Measurements from ENCODE around the gene DUS1L.

DUS1L gene

DNA sequence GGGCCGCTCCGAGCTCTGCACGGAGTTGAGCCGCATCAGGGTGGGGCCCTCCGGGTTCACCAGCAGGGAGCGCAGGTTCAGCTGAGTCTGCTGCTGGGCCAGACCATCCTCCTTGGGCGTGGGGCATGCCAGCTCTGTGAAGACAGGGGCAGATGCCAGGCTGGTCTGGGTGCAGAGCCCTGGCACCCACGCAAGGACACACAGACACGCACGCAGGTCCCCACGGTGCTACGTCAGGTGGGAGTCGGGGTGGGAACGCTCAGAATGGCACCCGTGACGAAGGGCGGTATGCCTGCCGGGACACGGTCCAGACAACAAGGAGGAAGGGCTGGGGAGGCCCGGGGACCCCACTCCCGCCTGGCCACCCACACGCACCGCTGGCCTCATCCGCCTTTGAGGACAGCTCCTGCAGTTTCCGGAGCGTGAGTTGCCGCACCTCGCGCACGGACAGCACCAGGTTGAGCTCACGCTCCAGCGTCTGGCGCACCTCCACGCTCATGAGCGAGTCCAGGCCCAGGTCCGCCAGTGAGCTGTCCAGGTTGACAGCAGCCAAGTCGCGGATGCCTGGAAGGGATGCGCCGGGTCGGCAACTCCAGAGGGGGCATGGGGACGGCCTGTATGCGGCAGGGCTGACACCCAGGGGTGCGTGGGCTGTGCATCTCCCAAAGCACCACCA, 15.3 kb upstream of the DUS1L start:
- H3K4me1 ChIP-seq (ENCODE audit: control insufficient read depth, insufficient read depth, low read length) = no peaks in the 10 kb centered on the region
- no peaks in the 10 kb centered on the region for H3K9me3 ChIP-seq (ENCODE audit: control insufficient read depth, low read length)
- no peak overlapping the region for H3K4me3 ChIP-seq (ENCODE audit: insufficient read depth, low read depth, low read length)
- peaks cover 46% of the 10 kb centered on the region for H3K36me3 ChIP-seq (ENCODE audit: control insufficient read depth, insufficient read depth, low read length)
- no peaks in the 10 kb centered on the region for H3K27me3 ChIP-seq (ENCODE audit: control insufficient read depth, insufficient read depth, low read length, poor library complexity, severe bottlenecking)
- WGBS, 2 experiments = 96 to 97% methylated on average over 44 of the region's 44 CpGs
- H3K27ac ChIP-seq (ENCODE audit: insufficient read depth, low read depth, low read length, poor library complexity, severe bottlenecking) = no peak overlapping the region

DNA sequence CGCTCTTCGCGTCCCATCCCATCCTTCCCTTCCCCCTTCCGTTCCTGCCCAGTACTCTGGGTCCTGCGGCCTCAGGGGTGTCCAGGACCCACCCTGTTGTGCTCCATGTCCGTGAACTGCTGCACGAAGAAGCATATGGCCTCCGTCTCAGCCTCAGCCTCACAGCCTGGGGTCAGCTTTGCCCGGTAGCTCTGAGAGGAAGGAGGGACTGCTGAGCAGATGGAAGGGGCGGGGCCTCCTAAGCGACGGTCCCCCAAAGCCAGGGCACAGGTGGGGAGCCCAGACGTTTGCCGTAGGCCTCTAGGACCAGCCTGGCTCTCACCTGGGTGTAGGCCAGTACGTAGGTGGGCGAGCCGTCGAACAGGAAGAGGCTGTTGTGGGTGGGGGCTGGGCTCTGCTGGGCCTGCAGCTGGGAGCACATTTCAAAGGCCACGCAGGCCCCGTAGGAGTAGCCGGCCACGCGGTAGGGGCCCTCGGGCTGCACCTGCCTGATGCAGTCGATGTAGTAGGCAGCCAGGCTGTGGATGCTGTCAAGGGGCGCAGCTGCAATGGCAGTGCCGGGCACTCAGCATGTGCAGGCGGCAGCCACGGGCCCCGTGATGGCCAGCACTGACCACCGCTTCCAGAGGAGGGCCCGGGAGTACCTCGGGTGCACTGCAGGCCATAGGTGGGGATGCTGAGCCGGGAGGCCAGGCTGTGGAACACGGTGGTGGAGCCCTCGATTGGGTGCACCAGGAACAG, 14.6 kb upstream of the DUS1L start:
- Histone ChIP-seq H3K4me1 (ENCODE audit: control insufficient read depth, insufficient read depth, low read length) (no peaks in the 10 kb centered on the region), H3K4me3 (ENCODE audit: insufficient read depth, low read depth, low read length) (no peak overlapping the region), H3K9me3 (ENCODE audit: control insufficient read depth, low read length) (no peaks in the 10 kb centered on the region), H3K36me3 (ENCODE audit: control insufficient read depth, insufficient read depth, low read length) (peaks cover 43% of the 10 kb centered on the region), H3K27me3 (ENCODE audit: control insufficient read depth, insufficient read depth, low read length, poor library complexity, severe bottlenecking) (no peaks in the 10 kb centered on the region), H3K27ac (ENCODE audit: insufficient read depth, low read depth, low read length, poor library complexity, severe bottlenecking) (no peak overlapping the region)
- WGBS, 2 experiments = 96% methylated on average over 36 of the region's 36 CpGs

DNA sequence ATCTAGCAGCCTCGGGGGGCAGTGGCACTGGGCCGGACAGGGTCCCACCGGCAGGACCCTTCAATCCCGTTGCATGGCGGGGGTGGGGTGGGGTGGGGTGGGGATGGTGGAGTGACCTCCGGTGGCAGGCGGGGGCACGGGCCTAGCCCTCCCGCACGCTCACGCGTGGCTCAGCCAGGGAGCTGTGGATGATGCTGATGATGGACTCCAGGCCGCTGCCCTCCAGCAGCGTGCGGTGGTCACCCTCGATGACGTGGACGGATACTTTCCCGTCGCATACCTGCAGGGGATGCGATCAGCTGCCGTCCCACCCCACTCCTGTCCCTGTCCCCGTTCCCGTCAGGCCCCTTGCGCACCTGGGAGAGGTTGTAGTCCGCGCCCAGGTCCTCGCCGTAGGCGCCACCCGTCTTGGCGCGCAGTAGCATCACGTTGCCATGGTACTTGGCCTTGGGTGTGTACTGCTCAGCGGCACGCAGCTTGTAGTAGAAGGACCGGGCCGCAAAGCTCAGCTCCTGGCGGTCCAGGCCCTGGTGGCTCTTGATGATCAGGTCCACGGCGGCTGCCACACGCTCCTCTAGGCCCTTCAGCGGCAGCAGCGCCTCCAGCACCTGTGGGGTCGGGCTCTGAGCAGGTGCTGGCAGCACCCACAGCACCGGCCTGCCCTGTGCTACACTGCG, 13.5 kb upstream of the DUS1L start:
- Histone ChIP-seq H3K4me3 (ENCODE audit: insufficient read depth, low read depth, low read length) (no peak overlapping the region), H3K4me1 (ENCODE audit: control insufficient read depth, insufficient read depth, low read length) (no peaks in the 10 kb centered on the region), H3K36me3 (ENCODE audit: control insufficient read depth, insufficient read depth, low read length) (peaks cover 32% of the 10 kb centered on the region), H3K27me3 (ENCODE audit: control insufficient read depth, insufficient read depth, low read length, poor library complexity, severe bottlenecking) (no peaks in the 10 kb centered on the region), H3K9me3 (ENCODE audit: control insufficient read depth, low read length) (no peaks in the 10 kb centered on the region), H3K27ac (ENCODE audit: insufficient read depth, low read depth, low read length, poor library complexity, severe bottlenecking) (no peak overlapping the region)
- WGBS, 2 experiments = 95 to 96% methylated on average over 47 of the region's 47 CpGs

DNA sequence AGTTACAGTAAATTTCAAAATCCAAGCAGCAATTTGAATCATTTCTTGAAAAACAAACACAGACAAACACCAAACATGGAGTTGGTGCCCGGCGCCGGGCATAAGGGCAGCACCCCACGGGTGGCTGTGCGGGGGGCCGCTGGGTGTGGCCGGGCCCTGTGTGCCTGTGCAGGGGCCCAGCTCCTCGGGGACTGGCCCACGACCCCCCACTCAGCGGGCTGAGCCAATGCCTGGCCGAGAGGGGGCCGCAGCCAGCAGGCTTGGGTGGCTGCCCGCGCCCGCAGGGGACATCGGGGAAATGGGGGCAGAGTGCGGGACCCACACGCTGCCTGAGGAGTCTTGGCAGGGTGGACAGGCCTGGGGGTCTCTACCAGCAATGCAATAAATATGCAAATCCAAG, 12.8 kb upstream of the DUS1L start:
- Histone ChIP-seq H3K9me3 (ENCODE audit: control insufficient read depth, low read length) (no peaks in the 10 kb centered on the region), H3K4me3 (ENCODE audit: insufficient read depth, low read depth, low read length) (no peak overlapping the region), H3K36me3 (ENCODE audit: control insufficient read depth, insufficient read depth, low read length) (peaks cover 26% of the 10 kb centered on the region), H3K27me3 (ENCODE audit: control insufficient read depth, insufficient read depth, low read length, poor library complexity, severe bottlenecking) (peaks cover 3% of the 10 kb centered on the region), H3K4me1 (ENCODE audit: control insufficient read depth, insufficient read depth, low read length) (no peaks in the 10 kb centered on the region), H3K27ac (ENCODE audit: insufficient read depth, low read depth, low read length, poor library complexity, severe bottlenecking) (no peak overlapping the region)
- WGBS, 2 experiments = 95 to 96% methylated on average over 18 of the region's 18 CpGs

DNA sequence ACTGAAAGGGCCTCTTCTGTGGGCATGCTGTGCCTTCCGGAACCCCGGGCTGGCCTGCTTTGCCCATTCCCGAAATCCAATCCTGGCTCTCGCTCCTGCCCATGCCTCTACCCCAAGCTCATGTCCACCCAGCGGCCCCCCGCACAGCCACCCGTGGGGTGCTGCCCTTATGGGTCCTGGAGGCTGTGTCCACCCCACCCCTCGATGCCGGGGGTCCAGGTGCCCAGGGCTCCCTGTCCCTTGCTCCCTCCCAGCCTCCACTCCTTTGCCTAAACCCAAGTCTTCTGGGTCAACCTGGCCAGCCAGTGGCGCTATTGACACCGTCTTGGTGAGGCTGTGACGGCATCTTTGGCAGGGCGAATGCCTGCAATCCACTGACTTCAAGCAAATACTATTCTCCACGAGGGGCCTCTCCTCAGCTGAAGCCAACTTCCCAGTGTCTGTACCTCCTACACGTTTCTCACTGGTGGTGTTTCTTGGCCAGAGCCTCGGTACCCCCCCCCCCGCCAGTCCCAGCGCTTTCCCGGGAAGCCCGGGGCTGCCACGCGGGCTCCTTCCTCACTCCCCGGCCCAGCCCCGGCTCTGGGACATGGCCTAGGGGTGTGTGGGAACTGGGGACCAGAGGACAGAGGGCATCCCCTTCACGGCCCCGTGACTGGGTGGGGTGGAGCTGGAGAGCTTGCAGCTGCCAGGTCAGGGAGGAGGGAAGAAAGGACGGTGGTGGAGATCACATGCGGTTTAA, 12.2 kb upstream of the DUS1L start:
- H3K4me1 ChIP-seq (ENCODE audit: control insufficient read depth, insufficient read depth, low read length) = no peaks in the 10 kb centered on the region
- no peaks in the 10 kb centered on the region for H3K9me3 ChIP-seq (ENCODE audit: control insufficient read depth, low read length)
- peaks cover 19% of the 10 kb centered on the region for H3K36me3 ChIP-seq (ENCODE audit: control insufficient read depth, insufficient read depth, low read length)
- 88 to 91% methylated on average over 28 of the region's 28 CpGs for WGBS, 2 experiments
- peaks cover 4% of the 10 kb centered on the region for H3K27me3 ChIP-seq (ENCODE audit: control insufficient read depth, insufficient read depth, low read length, poor library complexity, severe bottlenecking)
- H3K4me3 ChIP-seq (ENCODE audit: insufficient read depth, low read depth, low read length) = no peak overlapping the region
- H3K27ac ChIP-seq (ENCODE audit: insufficient read depth, low read depth, low read length, poor library complexity, severe bottlenecking) = no peak overlapping the region

DNA sequence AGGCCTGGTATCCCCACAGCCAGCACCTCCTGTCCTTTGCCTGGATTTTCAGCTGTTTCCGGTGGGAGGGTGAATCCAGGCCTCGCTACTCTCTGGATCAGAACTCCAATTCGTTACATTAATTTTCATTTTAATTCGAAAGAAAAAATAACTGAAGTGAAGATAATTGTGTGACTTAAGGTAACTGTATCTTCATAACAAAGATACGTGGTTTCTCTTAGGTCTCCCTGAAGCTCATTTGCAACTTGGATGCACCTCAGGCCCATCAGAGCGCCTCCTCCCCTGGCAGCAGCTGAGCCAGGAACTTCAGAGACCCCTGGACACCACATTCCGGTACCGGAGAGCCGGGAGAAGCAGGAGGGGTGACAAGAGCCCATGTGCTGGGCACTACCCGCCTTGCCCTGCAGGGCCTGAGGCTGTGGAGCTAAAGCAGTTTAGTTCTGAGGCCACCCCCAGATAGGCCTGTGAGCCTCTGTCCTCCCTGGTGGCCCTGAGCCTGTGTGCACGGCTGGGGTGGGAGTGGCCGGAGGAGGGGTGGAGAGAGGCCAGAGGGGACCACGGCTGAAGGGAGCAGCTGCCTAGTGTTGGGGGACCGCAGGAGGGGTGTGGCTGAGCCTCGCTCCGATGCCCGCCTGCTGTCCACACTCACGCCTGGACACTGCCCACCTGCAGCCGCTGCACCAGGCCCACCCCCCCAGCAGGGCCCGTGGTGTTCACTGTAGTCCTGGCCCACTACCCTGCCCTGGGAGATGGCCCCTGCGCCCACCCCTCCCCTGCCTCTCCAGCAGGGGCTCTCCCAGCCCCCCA, 11.4 kb upstream of the DUS1L start:
- WGBS, 2 experiments = 86 to 88% methylated on average over 20 to 21 of the region's 21 CpGs
- no peaks in the 10 kb centered on the region for H3K4me1 ChIP-seq (ENCODE audit: control insufficient read depth, insufficient read depth, low read length)
- H3K36me3 ChIP-seq (ENCODE audit: control insufficient read depth, insufficient read depth, low read length) = peaks cover 19% of the 10 kb centered on the region
- H3K4me3 ChIP-seq (ENCODE audit: insufficient read depth, low read depth, low read length) = no peak overlapping the region
- H3K27me3 ChIP-seq (ENCODE audit: control insufficient read depth, insufficient read depth, low read length, poor library complexity, severe bottlenecking) = peaks cover 9% of the 10 kb centered on the region
- H3K9me3 ChIP-seq (ENCODE audit: control insufficient read depth, low read length) = no peaks in the 10 kb centered on the region
- peak overlapping the region; percentile 44 for H3K27ac ChIP-seq (ENCODE audit: insufficient read depth, low read depth, low read length, poor library complexity, severe bottlenecking)

DNA sequence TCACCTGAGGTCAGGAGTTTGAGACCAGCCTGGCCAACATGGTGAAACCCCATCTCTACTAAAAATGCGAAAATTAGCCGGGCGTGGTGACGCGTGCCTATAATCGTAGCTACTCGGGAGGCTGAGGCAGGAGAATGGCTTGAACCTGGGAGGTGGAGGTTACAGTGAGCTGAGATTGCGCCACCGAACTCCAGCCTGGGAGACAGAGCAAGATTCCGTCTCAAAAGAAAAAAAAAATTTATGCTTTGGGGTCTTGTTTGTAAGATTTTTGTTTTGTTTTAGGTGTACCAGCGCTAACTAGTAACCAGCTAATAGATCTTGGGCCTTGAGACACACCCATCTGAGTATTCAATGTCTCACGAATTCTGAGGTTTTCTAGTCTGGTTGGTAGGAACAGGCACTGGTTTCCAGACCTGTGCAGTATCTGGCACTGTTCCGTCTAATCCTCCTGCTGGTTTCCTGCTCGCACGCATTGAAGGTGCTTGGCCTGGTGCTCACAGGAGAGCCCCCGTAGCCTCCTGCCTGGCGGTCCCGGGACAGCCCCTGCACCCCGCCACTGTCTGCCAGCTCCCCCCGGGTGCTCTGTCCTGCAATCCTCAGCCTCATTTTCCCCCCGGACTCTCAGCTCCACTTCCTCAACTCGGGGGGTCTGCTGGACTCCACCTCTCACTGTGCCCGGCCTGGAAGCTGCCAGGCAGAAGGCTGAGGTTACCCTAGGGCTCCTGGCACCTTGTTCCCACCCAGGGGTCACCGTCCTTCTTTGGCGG, 10.6 kb upstream of the DUS1L start:
- peak overlapping the region; percentile 44 for H3K27ac ChIP-seq (ENCODE audit: insufficient read depth, low read depth, low read length, poor library complexity, severe bottlenecking)

DNA sequence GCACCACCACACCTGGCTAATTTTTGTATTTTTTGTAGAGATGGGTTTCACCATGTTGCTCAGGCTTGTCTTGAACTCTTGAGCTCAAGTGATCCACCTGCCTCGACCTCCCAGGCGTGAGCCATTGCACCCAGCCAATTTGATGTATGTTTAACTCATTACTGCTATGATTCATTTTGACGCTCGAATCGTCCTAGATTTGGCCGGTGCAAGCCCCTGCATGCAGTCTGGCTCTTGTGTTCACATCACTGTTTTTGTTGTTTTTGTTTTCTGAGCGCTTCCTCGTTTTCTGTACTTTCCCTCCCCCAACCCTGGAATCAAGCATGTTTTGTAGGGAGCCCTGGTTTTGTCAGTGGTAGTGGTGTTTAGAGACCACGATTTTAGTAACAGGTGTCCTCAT, 7.8 kb upstream of the DUS1L start:
- H3K9me3 ChIP-seq (ENCODE audit: control insufficient read depth, low read length) = no peaks in the 10 kb centered on the region
- no peak overlapping the region for H3K27ac ChIP-seq (ENCODE audit: insufficient read depth, low read depth, low read length, poor library complexity, severe bottlenecking)
- H3K4me3 ChIP-seq (ENCODE audit: insufficient read depth, low read depth, low read length) = no peak overlapping the region
- H3K27me3 ChIP-seq (ENCODE audit: control insufficient read depth, insufficient read depth, low read length, poor library complexity, severe bottlenecking) = peaks cover 11% of the 10 kb centered on the region
- no peaks in the 10 kb centered on the region for H3K36me3 ChIP-seq (ENCODE audit: control insufficient read depth, insufficient read depth, low read length)
- WGBS, 2 experiments = 90 to 91% methylated on average over 9 of the region's 9 CpGs
- H3K4me1 ChIP-seq (ENCODE audit: control insufficient read depth, insufficient read depth, low read length) = no peaks in the 10 kb centered on the region

More for the DNA sequence above, 10.6 kb upstream of the DUS1L start:
- Histone ChIP-seq H3K4me3 (ENCODE audit: insufficient read depth, low read depth, low read length) (no peak overlapping the region), H3K27me3 (ENCODE audit: control insufficient read depth, insufficient read depth, low read length, poor library complexity, severe bottlenecking) (peaks cover 11% of the 10 kb centered on the region), H3K36me3 (ENCODE audit: control insufficient read depth, insufficient read depth, low read length) (peaks cover 15% of the 10 kb centered on the region), H3K9me3 (ENCODE audit: control insufficient read depth, low read length) (no peaks in the 10 kb centered on the region), H3K4me1 (ENCODE audit: control insufficient read depth, insufficient read depth, low read length) (no peaks in the 10 kb centered on the region)
- WGBS, 2 experiments = 91 to 92% methylated on average over 25 of the region's 25 CpGs

DNA sequence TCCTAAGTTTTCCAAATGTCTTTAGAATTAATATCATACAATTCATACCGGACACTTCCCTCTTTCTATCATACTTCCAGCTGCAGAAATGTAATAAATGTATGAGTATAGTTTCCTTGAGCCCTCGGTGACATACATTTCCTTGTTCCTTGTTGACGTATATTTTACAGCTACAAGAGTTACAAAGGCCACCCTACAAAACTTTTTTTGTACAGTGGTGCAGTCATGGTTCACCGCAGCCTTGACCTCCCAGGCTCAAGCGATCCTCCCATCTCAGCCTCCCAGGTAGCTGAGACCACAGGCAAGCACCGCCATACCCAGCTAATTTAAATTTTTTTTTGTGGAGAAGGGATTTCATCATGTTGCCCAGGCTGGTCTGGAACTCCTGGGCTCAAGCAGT, 7.2 kb upstream of the DUS1L start:
- Histone ChIP-seq H3K4me1 (ENCODE audit: control insufficient read depth, insufficient read depth, low read length) (no peaks in the 10 kb centered on the region), H3K27me3 (ENCODE audit: control insufficient read depth, insufficient read depth, low read length, poor library complexity, severe bottlenecking) (peaks cover 11% of the 10 kb centered on the region), H3K4me3 (ENCODE audit: insufficient read depth, low read depth, low read length) (no peak overlapping the region), H3K27ac (ENCODE audit: insufficient read depth, low read depth, low read length, poor library complexity, severe bottlenecking) (no peak overlapping the region), H3K9me3 (ENCODE audit: control insufficient read depth, low read length) (no peaks in the 10 kb centered on the region), H3K36me3 (ENCODE audit: control insufficient read depth, insufficient read depth, low read length) (no peaks in the 10 kb centered on the region)
- 88 to 94% methylated on average over 5 to 6 of the region's 6 CpGs for WGBS, 2 experiments

All from ectodermal cell (in vitro differentiated cells).